Measurements from ENCODE around the gene EOLA1. TPM values are rescaled to one million over a fixed set of nuclear protein-coding genes. Genes with fewer than 3 reads are reported as not detected.
A peak's percentile ranks its signal among the peaks of the same experiment; 100 is the strongest.

The EOLA1 gene
- total RNA-seq, 1 experiment from 2014 or later: 7.9 TPM

GRCh38 chrX:149563359-149563758, 22.5 kb downstream of the EOLA1 start:
- Histone ChIP-seq H3K4ac (ENCODE audit: low read depth, low read length) (no peak overlapping the region; the same call in 1 of the 2 replicates), H3K27me3 (ENCODE audit: insufficient read depth, low read length) (no peaks in the 10 kb centered on the region), H4K91ac (ENCODE audit: insufficient read length, low read depth, low read length) (peak overlapping the region; percentile 54), H3K23ac (ENCODE audit: insufficient read length, low read depth, low read length) (no peak overlapping the region), H3K18ac (ENCODE audit: insufficient read length, low read depth, low read length) (no peak overlapping the region), H2BK20ac (ENCODE audit: low read depth, low read length, poor library complexity, severe bottlenecking) (no peak overlapping the region), H3K14ac (ENCODE audit: insufficient read depth, low read length) (no peak overlapping the region), H3T11ph (ENCODE audit: low read length) (no peak overlapping the region), H3K23me2 (ENCODE audit: insufficient read length, low read depth, low read length, poor library complexity, severe bottlenecking) (no peaks in the 10 kb centered on the region), H3K9ac (ENCODE audit: extremely low read depth, insufficient read length, low read length) (no peak overlapping the region), H3K4me1 (ENCODE audit: insufficient read depth, low read length) (no peaks in the 10 kb centered on the region), H2BK12ac (ENCODE audit: insufficient read length, low read depth, low read length) (peak overlapping the region; percentile 53), H2BK120ac (ENCODE audit: low read depth, low read length, poor library complexity, severe bottlenecking) (no peak overlapping the region), H3K56ac (ENCODE audit: insufficient read length, low read depth, low read length) (no peak overlapping the region), H2AFZ (ENCODE audit: low read length) (no peak overlapping the region), H3K4me2 (ENCODE audit: insufficient read depth, insufficient read length, low read length) (no peak overlapping the region), H4K20me1 (ENCODE audit: control insufficient read depth, insufficient read depth, insufficient read length) (no peaks in the 10 kb centered on the region), H4K8ac (replicated peaks; ENCODE audit: insufficient read length, low read depth, low read length) (no peak overlapping the region), H3K79me2 (ENCODE audit: insufficient read depth, low read length) (no peaks in the 10 kb centered on the region), H2BK15ac (ENCODE audit: low read depth, low read length) (0 out of 2 replicates have a peak overlapping the region, but pooled peaks have one; percentile 16), H3K9me3 (ENCODE audit: control insufficient read depth, low read depth, low read length) (peaks cover 14% of the 10 kb centered on the region), H3K27ac (ENCODE audit: insufficient read length, low read depth, low read length) (no peak overlapping the region), H2BK5ac (ENCODE audit: insufficient read length, low read length) (no peak overlapping the region), H4K5ac (ENCODE audit: insufficient read length, low read depth, low read length) (no peak overlapping the region), H2AK5ac (ENCODE audit: insufficient read length, low read length) (no peak overlapping the region), H3K79me1 (ENCODE audit: insufficient read depth, low read depth, low read length, poor library complexity, severe bottlenecking) (no peaks in the 10 kb centered on the region)
- Mint-ChIP-seq H3K36me3 (ENCODE audit: insufficient read depth in 1 of 3, low read depth in 3 of 3) (peaks cover 0 to 12% (median 11%) of the 10 kb centered on the region in 3 experiments; a peak in 3 of 7 replicates), H3K27ac (peak overlapping the region; percentile 9 to 98 (median 44); a peak in 4 of 7 replicates), H3K27me3 (ENCODE audit: low read depth) (no peaks in the 10 kb centered on the region), H3K4me1 (peaks cover 21 to 25% of the 10 kb centered on the region in 2 experiments), H3K9me3 (peaks cover 42 to 45% of the 10 kb centered on the region in 2 experiments), H3K4me3 (no peak overlapping the region)
- no peak for DNase-seq
- TF ChIP-seq CTCF (conservative IDR thresholded peaks at IDR 0.05): no peak
- no CpG with 5 or more reads among the region's 4 CpGs for WGBS (ENCODE audit: extremely low coverage, insufficient read length, low lambda C conversion rate)

Measured in H9 (cell line).